OCI-LY1 (cell line): Measurements from ENCODE around the gene MACROH2A2.
"Not testable (repeated sequence)": the region's sequence is repeated elsewhere in the genome, so short reads cannot be mapped to it uniquely, and the experiment has no call there.

ENCODE experiments used
- H2AFZ ChIP-seq: fragments of 200-600 bp; sonication (generic), shearing (Covaris generic); 2 replicates; pipeline ENCODE4 v1.6.0; 2014; ENCODE audit warnings: antibody characterized with exemption, mild to moderate bottlenecking, low read length
- H3F3A ChIP-seq: fragments of 200-600 bp; sonication (generic), shearing (Covaris generic); 2 replicates; pipeline ENCODE4 v1.6.0; 2014; ENCODE audit warnings: mild to moderate bottlenecking, antibody characterized with exemption, low read length, moderate library complexity; ENCODE audit not compliant: insufficient read depth
- H3K27ac ChIP-seq: fragments of 200-600 bp; sonication (generic); 2 replicates; pipeline ENCODE4 v1.5.1; 2014; ENCODE audit warnings: low read length, mixed run types, mild to moderate bottlenecking, low read depth; ENCODE audit not compliant: poor library complexity, severe bottlenecking
- H3K27me3 ChIP-seq: fragments of 200-600 bp; sonication (generic); 2 replicates; pipeline ENCODE4 v1.6.0; 2014; ENCODE audit warnings: antibody characterized with exemption, mild to moderate bottlenecking, low read length, moderate library complexity; ENCODE audit not compliant: insufficient read depth
- H3K36me3 ChIP-seq: fragments of 200-600 bp; sonication (generic); 2 replicates; pipeline ENCODE4 v1.6.1; 2014; ENCODE audit warnings: mild to moderate bottlenecking, antibody characterized with exemption, low read length, moderate library complexity, mixed read lengths; ENCODE audit not compliant: insufficient read depth
- H3K4me1 ChIP-seq: fragments of 200-600 bp; sonication (generic); 2 replicates; pipeline ENCODE4 v1.5.1; 2014; ENCODE audit warnings: mild to moderate bottlenecking, low read length, moderate library complexity; ENCODE audit not compliant: insufficient read depth, severe bottlenecking
- H3K4me2 ChIP-seq: fragments of 200-600 bp; sonication (generic), shearing (Covaris generic); 2 replicates; pipeline ENCODE4 v1.6.1; 2014; ENCODE audit warnings: low read length
- H3K4me3 ChIP-seq: fragments of 200-600 bp; sonication (generic); 2 replicates; pipeline ENCODE4 v1.5.1; 2014; ENCODE audit warnings: low read length, low read depth, mild to moderate bottlenecking, mixed read lengths; ENCODE audit not compliant: poor library complexity, severe bottlenecking
- H3K79me2 ChIP-seq: fragments of 200-600 bp; shearing (Covaris generic); 2 replicates; pipeline ENCODE4 v1.6.1; 2016; ENCODE audit warnings: mixed run types, low read length, mixed read lengths; ENCODE audit not compliant: insufficient read depth
- H3K9ac ChIP-seq: fragments of 200-600 bp; sonication (generic), shearing (Covaris generic); 2 replicates; pipeline ENCODE4 v1.6.1; 2014; ENCODE audit warnings: mild to moderate bottlenecking, low read length, mixed read lengths
- H3K9me2 ChIP-seq: fragments of 200-600 bp; sonication (generic), shearing (Covaris generic); 2 replicates; pipeline ENCODE4 v1.6.1; 2014; ENCODE audit warnings: low read depth, mild to moderate bottlenecking, low read length, mixed read lengths
- H3K9me3 ChIP-seq: fragments of 200-600 bp; shearing (Covaris generic); 2 replicates; pipeline ENCODE4 v1.6.1; 2014; ENCODE audit warnings: low read length, mixed read lengths
- H4K20me1 ChIP-seq: fragments of 200-600 bp; sonication (generic), shearing (Covaris generic); 2 replicates; pipeline ENCODE4 v1.6.0; 2016; ENCODE audit warnings: mild to moderate bottlenecking, low read length; ENCODE audit not compliant: insufficient read depth
- CTCF ChIP-seq: fragments of 200-600 bp; sonication (generic), shearing (Covaris generic); IDR thresholded peaks from 2 replicates; pipeline ENCODE4 v1.5.1; 2017; ENCODE audit warnings: mild to moderate bottlenecking, antibody characterized with exemption, low read length, moderate library complexity, mixed read lengths
- EZH2 ChIP-seq: fragments of 200-600 bp; sonication (generic), shearing (Covaris generic); IDR thresholded peaks from 2 replicates; pipeline ENCODE4 v1.8.0; 2017; ENCODE audit warnings: borderline replicate concordance, mixed run types, mild to moderate bottlenecking, antibody characterized with exemption, low read length, moderate library complexity, mixed read lengths

The MACROH2A2 gene

GRCh38 chr10:70158113-70158512 lies 105.5 kb downstream of the MACROH2A2 start:
- Histone ChIP-seq H3K36me3 (peaks cover 82% of the 10 kb centered on the region), H3K4me1 (peaks cover 7% of the 10 kb centered on the region), H2AFZ (no peak overlapping the region), H3K27ac (no peak overlapping the region), H3K27me3 (no peaks in the 10 kb centered on the region), H3K9me3 (no peaks in the 10 kb centered on the region), H3K79me2 (peaks cover 25% of the 10 kb centered on the region), H3K4me3 (no peak overlapping the region), H4K20me1 (no peaks in the 10 kb centered on the region), H3K9me2 (no peaks in the 10 kb centered on the region), H3K4me2 (no peak overlapping the region), H3K9ac (no peak overlapping the region), H3F3A (no peaks in the 10 kb centered on the region)
- TF ChIP-seq EZH2 (no peak), CTCF (no peak)

GRCh38 chr10:70159366-70159765 lies 106.7 kb downstream of the MACROH2A2 start:
- H3K79me2 ChIP-seq, result peaks cover 38% of the 10 kb centered on the region
- not testable (repeated sequence) for H2AFZ ChIP-seq

GRCh38 chr10:70160798-70161197 lies 108.2 kb downstream of the MACROH2A2 start:
- H3K9me2 ChIP-seq, result no peaks in the 10 kb centered on the region
- no peak overlapping the region for H3K27ac ChIP-seq
- H3K27me3 ChIP-seq, result no peaks in the 10 kb centered on the region
- no peaks in the 10 kb centered on the region for H3K9me3 ChIP-seq
- H3K9ac ChIP-seq, result no peak overlapping the region
- H3K79me2 ChIP-seq, result peaks cover 51% of the 10 kb centered on the region
- H3F3A ChIP-seq, result no peaks in the 10 kb centered on the region
- no peaks in the 10 kb centered on the region for H4K20me1 ChIP-seq
- no peak overlapping the region for H3K4me3 ChIP-seq
- peaks cover 8% of the 10 kb centered on the region for H3K4me1 ChIP-seq
- no peak for TF ChIP-seq CTCF
- no peak for TF ChIP-seq EZH2
- H3K36me3 ChIP-seq, result peaks cover 77% of the 10 kb centered on the region
- no peak overlapping the region for H2AFZ ChIP-seq
- no peak overlapping the region for H3K4me2 ChIP-seq

More at GRCh38 chr10:70159366-70159765, 106.7 kb downstream of the MACROH2A2 start:
- H4K20me1 ChIP-seq, H3K9me3 ChIP-seq, H3K9me2 ChIP-seq, H3K27me3 ChIP-seq, H3K4me2 ChIP-seq, H3K4me3 ChIP-seq, H3K9ac ChIP-seq, H3F3A ChIP-seq, H3K4me1 ChIP-seq, H3K27ac ChIP-seq: not testable (repeated sequence)
- H3K36me3 ChIP-seq, result peaks cover 81% of the 10 kb centered on the region
